HEK293T (cell line): ENCODE measurements around the gene MCRS1.

Experiments
- CTCF ChIA-PET: fragments of 350-600 bp; formaldehyde crosslinking; extraction: SDS; loops from one replicate; lab custom pipeline; 2021; ENCODE audit warnings: antibody characterized with exemption, inconsistent platforms; lab: Yijun Ruan, JAX
- POLR2A ChIA-PET: fragments of 350-600 bp; formaldehyde crosslinking; extraction: SDS; loops from one replicate; lab custom pipeline; 2020; ENCODE audit warnings: antibody characterized with exemption, inconsistent platforms; lab: Yijun Ruan, JAX
- DNase-seq: peaks from one replicate; pipeline ENCODE4 v3.0.0; 2012; ENCODE audit warnings: mixed read lengths; ENCODE audit errors: extremely low spot score
- ARNT ChIP-seq: fragments of 450-650 bp; IDR thresholded peaks from 2 replicates; pipeline ENCODE4 v1.6.1; 2017; ENCODE audit warnings: mild to moderate bottlenecking
- BHLHE40 ChIP-seq: fragments of 450-650 bp; IDR thresholded peaks from 2 replicates; pipeline ENCODE4 v1.6.1; 2016; ENCODE audit warnings: mild to moderate bottlenecking, moderate library complexity, borderline replicate concordance
- CTBP1 ChIP-seq: fragments of 450-650 bp; IDR thresholded peaks from 2 replicates; pipeline ENCODE4 v1.6.1; 2016; ENCODE audit warnings: borderline replicate concordance
- ELF4 ChIP-seq: fragments of 450-650 bp; IDR thresholded peaks from 2 replicates; pipeline ENCODE4 v1.6.1; 2017; ENCODE audit warnings: antibody characterized with exemption
- FOXA1 ChIP-seq: fragments of 450-650 bp; IDR thresholded peaks from 2 replicates; pipeline ENCODE4 v1.6.1; 2016; ENCODE audit warnings: mild to moderate bottlenecking
- FOXK2 ChIP-seq: fragments of 450-650 bp; IDR thresholded peaks from 2 replicates; pipeline ENCODE4 v1.6.1; 2016; ENCODE audit warnings: mild to moderate bottlenecking
- FOXM1 ChIP-seq: fragments of 450-650 bp; IDR thresholded peaks from 2 replicates; pipeline ENCODE4 v1.6.1; 2017; ENCODE audit warnings: mild to moderate bottlenecking, borderline replicate concordance
- HDGF ChIP-seq: fragments of 450-650 bp; IDR thresholded peaks from 2 replicates; pipeline ENCODE4 v1.6.1; 2017; ENCODE audit warnings: antibody characterized with exemption, borderline replicate concordance
- L3MBTL2 ChIP-seq: fragments of 450-650 bp; conservative IDR thresholded peaks from 2 replicates; pipeline ENCODE4 v1.6.1; 2016; ENCODE audit warnings: mild to moderate bottlenecking
- LEF1 ChIP-seq: fragments of 450-650 bp; IDR thresholded peaks from 2 replicates; pipeline ENCODE4 v1.6.1; 2017; ENCODE audit warnings: mild to moderate bottlenecking, borderline replicate concordance
- NFRKB ChIP-seq: fragments of 450-650 bp; IDR thresholded peaks from 2 replicates; pipeline ENCODE4 v1.6.1; 2016; ENCODE audit warnings: mild to moderate bottlenecking, moderate library complexity
- PKNOX1 ChIP-seq: fragments of 450-650 bp; IDR thresholded peaks from 2 replicates; pipeline ENCODE4 v1.6.1; 2016
- SP1 ChIP-seq: fragments of 450-650 bp; IDR thresholded peaks from 2 replicates; pipeline ENCODE4 v1.6.1; 2017
- SUZ12 ChIP-seq: fragments of 450-650 bp; IDR thresholded peaks from 2 replicates; pipeline ENCODE4 v1.6.1; 2016; ENCODE audit warnings: mild to moderate bottlenecking
- TARDBP ChIP-seq: fragments of 450-650 bp; IDR thresholded peaks from 2 replicates; pipeline ENCODE4 v1.6.1; 2016
- ZNF384 ChIP-seq: fragments of 450-650 bp; IDR thresholded peaks from 2 replicates; pipeline ENCODE4 v1.6.1; 2016

Gene MCRS1

GRCh38 chr12:49588721-49589516 is 21.0 kb upstream of the MCRS1 start:
- no peak for DNase-seq
- TF ChIP-seq FOXM1 (no peak), FOXA1 (no peak), ZNF384 (no peak), TARDBP (no peak), ELF4 (no peak), CTBP1 (no peak), BHLHE40 (no peak), SUZ12 (no peak), L3MBTL2 (no peak), PKNOX1 (no peak), SP1 (no peak), ARNT (no peak), NFRKB (no peak), FOXK2 (no peak), HDGF (no peak), LEF1 (no peak)
- ChIA-PET POLR2A (no interaction called here), CTCF (interaction anchor here (1.5 kb wide), 1 partner anchor 8 kb away, joined by 7 read pairs; no protein-coding TSS in a partner anchor)

DNA sequence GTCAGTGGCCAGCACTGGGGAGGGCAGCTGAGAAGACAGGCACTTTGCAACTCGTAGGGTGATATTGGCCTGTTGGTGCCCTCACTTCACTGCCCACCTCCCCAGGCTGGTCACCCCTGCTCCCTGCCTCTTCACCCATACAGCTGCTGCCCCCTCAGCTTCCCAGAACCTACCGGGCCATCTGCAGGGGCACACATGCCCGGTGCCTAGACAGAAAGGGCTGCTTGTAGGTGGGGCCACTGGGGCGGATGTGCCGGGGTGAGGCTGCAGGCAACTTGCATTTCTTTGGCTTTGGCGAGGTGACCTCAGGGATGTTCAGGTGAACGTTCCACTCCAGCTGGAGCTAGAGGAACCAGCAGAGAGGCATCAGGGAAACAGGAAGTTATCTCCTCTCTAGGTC is 20.3 kb upstream of the MCRS1 start:
- TF ChIP-seq CTBP1, result no peak
- TF ChIP-seq BHLHE40, result no peak
- ChIA-PET POLR2A (interaction anchor here (1.0 kb wide), 1 partner anchor 21 kb away, joined by 3 read pairs; no protein-coding TSS in a partner anchor), CTCF (no interaction called here)
- no peak for DNase-seq

DNA sequence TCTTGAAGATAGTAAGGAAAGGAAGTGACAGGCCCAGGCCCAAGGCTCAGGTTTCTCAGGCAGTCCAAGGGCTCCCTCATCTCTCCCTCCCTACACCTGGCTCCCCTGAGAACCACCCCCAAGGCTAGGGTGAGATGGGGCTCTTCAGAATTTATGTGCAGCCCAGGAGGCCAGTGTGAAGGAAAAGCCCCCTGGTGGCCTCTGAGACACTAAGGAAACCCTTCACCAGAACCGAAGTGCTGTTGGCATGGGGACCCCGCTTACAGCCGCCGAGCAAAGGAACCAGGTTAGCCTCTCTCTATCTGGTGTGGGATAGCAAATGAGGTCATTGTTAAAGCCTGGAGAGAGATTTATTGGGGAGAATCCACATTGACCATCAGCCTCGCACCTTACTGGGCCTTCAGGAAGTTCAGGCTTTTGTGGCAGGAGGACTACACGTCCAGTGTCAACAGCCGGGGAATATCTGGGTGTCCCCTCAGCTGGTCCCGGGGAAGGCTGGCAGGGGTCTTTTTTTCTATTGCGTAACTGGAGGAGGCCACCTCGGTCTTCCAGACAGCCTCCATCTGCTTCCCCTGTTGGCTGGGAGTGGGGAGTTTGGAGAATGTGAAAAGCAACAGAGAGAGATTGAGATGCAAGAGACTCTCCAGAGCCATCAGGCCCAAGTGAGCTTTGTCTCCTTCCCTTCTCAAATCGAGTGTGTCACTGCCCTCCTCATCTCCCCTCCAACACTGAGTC is 19.4 kb upstream of the MCRS1 start:
- no peak for DNase-seq
- no peak for TF ChIP-seq L3MBTL2
- TF ChIP-seq SP1, result no peak
- no peak for TF ChIP-seq ELF4
- TF ChIP-seq SUZ12, result no peak
- TF ChIP-seq PKNOX1, result no peak
- no peak for TF ChIP-seq FOXM1
- no peak for TF ChIP-seq ARNT
- TF ChIP-seq ZNF384, result no peak
- ChIA-PET POLR2A (interaction anchor here (0.7 to 1.0 kb wide), 2 partner anchors 19 to 20 kb away, joined by 3 read pairs; no protein-coding TSS in a partner anchor), CTCF (no interaction called here)

DNA sequence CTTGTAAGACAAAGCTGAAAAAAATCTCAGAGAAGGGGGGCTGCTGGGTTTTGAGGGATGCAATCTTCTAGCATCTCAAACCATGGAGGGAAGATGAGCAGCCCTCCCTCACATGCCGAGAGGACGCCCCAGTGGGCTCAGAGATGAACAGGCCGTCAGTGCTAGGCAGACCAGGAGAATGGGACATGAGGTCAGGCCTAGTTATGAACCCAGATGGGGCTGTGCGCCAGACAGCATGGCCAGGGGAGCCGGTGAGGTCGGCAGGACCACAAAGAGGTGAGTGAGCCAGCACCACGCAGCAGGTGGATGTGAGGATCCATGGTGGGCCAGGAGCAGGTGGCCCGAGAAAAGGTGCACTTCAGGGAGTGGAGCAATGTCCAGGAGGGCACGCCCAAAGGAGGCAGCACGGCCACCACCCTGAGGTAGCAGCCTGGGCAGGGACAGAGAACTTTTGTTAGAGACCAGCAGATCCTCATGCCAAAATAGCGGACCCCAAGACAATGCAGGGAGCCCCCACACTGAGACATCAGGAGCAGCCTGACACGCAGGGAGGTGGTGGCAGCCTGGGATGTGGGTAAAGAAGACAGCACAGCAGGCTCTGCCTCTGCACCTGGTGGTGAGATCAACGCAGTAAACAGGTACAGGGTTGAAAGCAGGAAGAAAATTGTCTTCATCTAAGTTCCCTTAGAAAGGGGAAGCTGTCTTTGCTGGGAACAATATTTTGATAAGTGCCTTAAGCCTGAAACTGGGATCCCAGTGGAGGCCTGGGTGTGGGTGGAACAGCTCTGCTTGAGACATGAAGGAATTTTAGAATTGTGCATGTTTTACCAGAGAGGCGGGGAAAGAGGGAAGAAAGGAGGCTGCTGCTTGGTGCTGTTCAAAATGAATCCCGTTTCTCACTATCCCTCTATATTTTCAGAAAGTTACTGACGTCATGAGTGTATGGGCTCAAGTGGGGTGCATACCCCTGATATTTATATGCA is 17.8 kb upstream of the MCRS1 start:
- CTCF ChIA-PET, result no interaction called here
- no peak for TF ChIP-seq HDGF
- TF ChIP-seq TARDBP, result no peak
- TF ChIP-seq SP1, result no peak
- no peak for TF ChIP-seq SUZ12
- TF ChIP-seq FOXM1, result no peak
- no peak for TF ChIP-seq FOXK2
- TF ChIP-seq ELF4, result no peak
- TF ChIP-seq BHLHE40, result no peak
- TF ChIP-seq ZNF384, result no peak
- no peak for TF ChIP-seq LEF1
- TF ChIP-seq NFRKB, result no peak
- no peak for TF ChIP-seq L3MBTL2
- no peak for TF ChIP-seq PKNOX1
- no peak for TF ChIP-seq ARNT
- no peak for TF ChIP-seq CTBP1
- no peak for TF ChIP-seq FOXA1
- POLR2A ChIA-PET, result no interaction called here

DNA sequence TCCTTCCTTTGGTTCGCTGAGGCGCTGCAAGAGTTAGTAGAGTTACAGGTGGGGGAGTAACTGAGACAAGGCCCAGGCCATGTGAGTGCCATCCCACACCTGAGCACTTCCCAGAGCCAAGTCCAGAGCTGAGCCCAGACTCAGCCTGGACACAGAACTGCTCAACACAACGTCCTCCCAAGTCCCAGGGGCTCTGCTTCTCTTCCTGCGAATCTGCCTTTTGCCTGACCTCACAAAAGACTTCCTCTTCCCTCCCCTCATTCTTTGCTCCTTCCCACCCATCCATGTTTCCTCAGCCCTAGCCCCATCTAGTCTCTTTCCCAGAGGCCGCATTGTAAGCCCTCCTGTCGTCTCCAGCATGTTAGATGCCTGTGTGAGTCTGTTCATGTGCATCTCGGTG is 16.6 kb upstream of the MCRS1 start:
- TF ChIP-seq FOXA1 (no peak), LEF1 (no peak), ZNF384 (no peak), ELF4 (no peak), CTBP1 (no peak)
- CTCF ChIA-PET, result no interaction called here
- DNase-seq, result no peak
- POLR2A ChIA-PET, result no interaction called here

More for the DNA sequence above, 17.8 kb upstream of the MCRS1 start:
- no peak for DNase-seq
